Measurements from ENCODE around the gene SERPINE1.
A peak's percentile ranks its signal among the peaks of the same experiment; 100 is the strongest.

The SERPINE1 gene

DNA sequence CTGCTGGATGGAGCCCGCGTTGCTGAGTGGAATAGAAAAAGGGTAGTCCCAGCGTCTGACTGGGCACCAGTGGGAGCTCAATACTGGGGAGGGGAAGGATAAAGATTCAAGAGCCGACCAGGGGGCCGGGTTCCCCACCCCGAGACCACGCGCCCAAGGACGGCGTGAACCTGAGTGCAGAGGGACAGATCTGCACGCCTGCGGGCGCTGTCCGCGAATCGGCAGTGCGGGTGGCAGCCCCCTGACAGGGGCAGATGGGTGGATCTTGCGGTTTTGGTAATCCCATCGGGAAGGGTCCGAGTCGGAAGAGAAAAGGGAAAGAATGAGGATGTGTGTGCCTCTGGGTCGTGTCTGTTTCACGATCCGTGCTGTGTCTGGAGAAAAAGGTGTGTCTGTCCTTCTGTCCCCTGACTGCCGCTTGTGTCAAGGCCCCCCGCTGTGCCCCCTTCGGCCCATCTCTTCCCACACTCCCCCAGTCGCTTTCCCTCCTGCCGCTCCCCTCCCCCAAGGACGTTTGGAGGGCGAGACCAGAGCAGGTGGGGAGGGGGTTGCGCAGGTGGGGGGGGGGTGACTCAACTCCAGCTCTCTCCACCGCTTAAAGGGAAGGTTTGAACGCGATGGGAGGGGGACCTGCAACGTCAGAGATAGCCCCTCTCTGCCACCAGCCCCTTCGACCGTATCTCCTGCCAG lies 39.2 kb downstream of the SERPINE1 start:
- Histone ChIP-seq H3K27me3 (ENCODE audit: insufficient read depth, low read length, poor library complexity) (peaks cover 17% of the 10 kb centered on the region), H2AFZ (ENCODE audit: low read depth, low read length) (no peak overlapping the region), H3K9ac (ENCODE audit: low read depth, low read length) (no peak overlapping the region), H3K9me3 (ENCODE audit: insufficient read depth, low read length, severe bottlenecking) (no peaks in the 10 kb centered on the region), H3K36me3 (ENCODE audit: insufficient read depth, low read length) (no peaks in the 10 kb centered on the region), H3K4me2 (ENCODE audit: insufficient read depth, low read length) (no peak overlapping the region), H4K20me1 (ENCODE audit: insufficient read depth, low read length) (peaks cover 53% of the 10 kb centered on the region), H3K4me1 (ENCODE audit: insufficient read depth, low read length) (peaks cover 75% of the 10 kb centered on the region), H3K27ac (ENCODE audit: low read length) (no peak overlapping the region), H3K4me3 (ENCODE audit: low read depth in 1 of 2, low read length in 2 of 2) (no peak overlapping the region), H3K79me2 (ENCODE audit: insufficient read depth, low read length) (peaks cover 3% of the 10 kb centered on the region)
- TF ChIP-seq, protein P1, sequence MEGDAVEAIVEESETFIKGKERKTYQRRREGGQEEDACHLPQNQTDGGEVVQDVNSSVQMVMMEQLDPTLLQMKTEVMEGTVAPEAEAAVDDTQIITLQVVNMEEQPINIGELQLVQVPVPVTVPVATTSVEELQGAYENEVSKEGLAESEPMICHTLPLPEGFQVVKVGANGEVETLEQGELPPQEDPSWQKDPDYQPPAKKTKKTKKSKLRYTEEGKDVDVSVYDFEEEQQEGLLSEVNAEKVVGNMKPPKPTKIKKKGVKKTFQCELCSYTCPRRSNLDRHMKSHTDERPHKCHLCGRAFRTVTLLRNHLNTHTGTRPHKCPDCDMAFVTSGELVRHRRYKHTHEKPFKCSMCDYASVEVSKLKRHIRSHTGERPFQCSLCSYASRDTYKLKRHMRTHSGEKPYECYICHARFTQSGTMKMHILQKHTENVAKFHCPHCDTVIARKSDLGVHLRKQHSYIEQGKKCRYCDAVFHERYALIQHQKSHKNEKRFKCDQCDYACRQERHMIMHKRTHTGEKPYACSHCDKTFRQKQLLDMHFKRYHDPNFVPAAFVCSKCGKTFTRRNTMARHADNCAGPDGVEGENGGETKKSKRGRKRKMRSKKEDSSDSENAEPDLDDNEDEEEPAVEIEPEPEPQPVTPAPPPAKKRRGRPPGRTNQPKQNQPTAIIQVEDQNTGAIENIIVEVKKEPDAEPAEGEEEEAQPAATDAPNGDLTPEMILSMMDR (IDR thresholded peaks at IDR 0.05; ENCODE audit: borderline replicate concordance, extremely low read depth, low read length, poor library complexity, severe bottlenecking): no peak
- TF ChIP-seq EZH2 (IDR thresholded peaks at IDR 0.05; ENCODE audit: borderline replicate concordance, low read depth, low read length, severe bottlenecking): no peak
- ATAC-seq (ENCODE audit: insufficient read depth, low read depth) (no peak), DNase-seq (no peak)

DNA sequence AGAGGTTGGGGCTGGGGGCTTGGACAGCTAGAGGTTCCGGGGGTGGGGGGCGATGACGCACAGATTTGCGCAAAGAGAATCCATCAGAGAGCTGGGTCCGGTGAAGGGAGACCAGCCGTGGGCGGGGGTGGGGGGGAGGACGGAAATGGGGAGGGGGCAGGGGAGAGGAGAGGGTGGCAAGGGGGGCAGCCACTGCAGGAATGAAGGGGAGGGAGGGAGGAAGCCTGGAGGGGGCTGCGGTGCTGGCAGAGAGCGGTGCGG lies 39.7 kb downstream of the SERPINE1 start:
- Histone ChIP-seq H3K9ac (ENCODE audit: low read depth, low read length) (no peak overlapping the region), H3K4me1 (ENCODE audit: insufficient read depth, low read length) (peaks cover 80% of the 10 kb centered on the region), H3K27ac (ENCODE audit: low read length) (no peak overlapping the region), H2AFZ (ENCODE audit: low read depth, low read length) (no peak overlapping the region), H4K20me1 (ENCODE audit: insufficient read depth, low read length) (peaks cover 58% of the 10 kb centered on the region), H3K79me2 (ENCODE audit: insufficient read depth, low read length) (peaks cover 3% of the 10 kb centered on the region), H3K36me3 (ENCODE audit: insufficient read depth, low read length) (no peaks in the 10 kb centered on the region), H3K4me2 (ENCODE audit: insufficient read depth, low read length) (peak overlapping the region; percentile 46; the same call in 1 of the 2 replicates), H3K4me3 (ENCODE audit: low read depth in 1 of 2, low read length in 2 of 2) (no peak overlapping the region), H3K27me3 (ENCODE audit: insufficient read depth, low read length, poor library complexity) (peaks cover 17% of the 10 kb centered on the region), H3K9me3 (ENCODE audit: insufficient read depth, low read length, severe bottlenecking) (no peaks in the 10 kb centered on the region)
- ATAC-seq (ENCODE audit: insufficient read depth, low read depth): no peak
- TF ChIP-seq, protein P1 (IDR thresholded peaks at IDR 0.05; ENCODE audit: borderline replicate concordance, extremely low read depth, low read length, poor library complexity, severe bottlenecking): no peak
- no peak for TF ChIP-seq EZH2 (IDR thresholded peaks at IDR 0.05; ENCODE audit: borderline replicate concordance, low read depth, low read length, severe bottlenecking)
- peak; percentile 47 for DNase-seq

DNA sequence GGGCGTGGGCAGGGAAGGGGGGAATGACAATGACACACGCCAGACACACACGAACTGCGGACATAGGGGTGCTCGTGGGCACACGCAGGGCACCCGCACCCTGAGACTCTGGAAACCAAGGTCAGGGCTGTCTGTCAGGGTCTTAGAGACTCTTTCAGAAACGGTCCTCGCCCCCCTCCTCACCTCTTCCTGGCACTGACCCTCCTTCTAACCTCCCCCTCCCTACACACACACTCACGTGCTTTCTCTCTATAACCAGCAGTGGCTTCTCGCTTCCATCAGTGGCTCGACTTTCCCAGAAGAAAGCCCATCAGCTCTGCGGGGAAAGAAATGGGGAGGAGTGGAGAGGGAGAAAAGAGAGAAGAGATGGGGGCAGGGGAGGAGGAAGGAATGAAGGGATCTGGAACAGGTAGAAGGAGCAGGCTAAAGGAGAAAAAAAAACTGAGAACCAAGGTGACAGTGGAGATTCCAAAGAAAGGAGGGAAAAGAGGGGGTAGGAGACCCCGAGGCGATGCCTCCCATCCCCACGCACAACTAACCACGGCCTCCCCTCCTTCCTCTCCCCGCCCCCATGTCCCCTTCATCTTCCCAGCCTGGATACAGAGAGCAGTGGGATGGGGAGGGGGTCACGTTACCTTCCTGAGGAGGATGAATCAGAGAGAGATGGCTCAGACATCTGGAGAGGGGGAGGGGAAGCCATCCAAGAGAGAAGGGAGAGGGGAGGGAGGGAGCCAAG lies 40.2 kb downstream of the SERPINE1 start:
- H4K20me1 ChIP-seq (ENCODE audit: insufficient read depth, low read length): peaks cover 62% of the 10 kb centered on the region
- ATAC-seq (ENCODE audit: insufficient read depth, low read depth) (no peak), DNase-seq (peak; percentile 57)
- H3K4me3 ChIP-seq (ENCODE audit: low read depth in 1 of 2, low read length in 2 of 2): 0 out of 4 replicates have a peak overlapping the region, but pooled peaks of 1 of the 2 experiments have one; percentile 13
- H3K4me1 ChIP-seq (ENCODE audit: insufficient read depth, low read length): peaks cover 83% of the 10 kb centered on the region
- no peak overlapping the region for H2AFZ ChIP-seq (ENCODE audit: low read depth, low read length)
- TF ChIP-seq, protein P1 (IDR thresholded peaks at IDR 0.05; ENCODE audit: borderline replicate concordance, extremely low read depth, low read length, poor library complexity, severe bottlenecking): no peak
- TF ChIP-seq EZH2 (IDR thresholded peaks at IDR 0.05; ENCODE audit: borderline replicate concordance, low read depth, low read length, severe bottlenecking): no peak
- H3K36me3 ChIP-seq (ENCODE audit: insufficient read depth, low read length): no peaks in the 10 kb centered on the region
- peaks cover 3% of the 10 kb centered on the region for H3K79me2 ChIP-seq (ENCODE audit: insufficient read depth, low read length)
- H3K27ac ChIP-seq (ENCODE audit: low read length): no peak overlapping the region
- peaks cover 17% of the 10 kb centered on the region for H3K27me3 ChIP-seq (ENCODE audit: insufficient read depth, low read length, poor library complexity)
- H3K4me2 ChIP-seq (ENCODE audit: insufficient read depth, low read length): peak overlapping the region; percentile 46
- no peak overlapping the region for H3K9ac ChIP-seq (ENCODE audit: low read depth, low read length)
- H3K9me3 ChIP-seq (ENCODE audit: insufficient read depth, low read length, severe bottlenecking): no peaks in the 10 kb centered on the region
